Astrocyte of the hippocampus (primary cell): ENCODE measurements around the gene LEKR1.
A peak's percentile ranks its signal among the peaks of the same experiment; 100 is the strongest.
"Not testable (repeated sequence)": the region's sequence is repeated elsewhere in the genome, so short reads cannot be mapped to it uniquely, and the experiment has no call there.

Experiments
- DNase-seq: peaks from one replicate; pipeline ENCODE4 v3.0.0; 2011; ENCODE audit warnings: low read depth, low spot score

Gene LEKR1

DNA sequence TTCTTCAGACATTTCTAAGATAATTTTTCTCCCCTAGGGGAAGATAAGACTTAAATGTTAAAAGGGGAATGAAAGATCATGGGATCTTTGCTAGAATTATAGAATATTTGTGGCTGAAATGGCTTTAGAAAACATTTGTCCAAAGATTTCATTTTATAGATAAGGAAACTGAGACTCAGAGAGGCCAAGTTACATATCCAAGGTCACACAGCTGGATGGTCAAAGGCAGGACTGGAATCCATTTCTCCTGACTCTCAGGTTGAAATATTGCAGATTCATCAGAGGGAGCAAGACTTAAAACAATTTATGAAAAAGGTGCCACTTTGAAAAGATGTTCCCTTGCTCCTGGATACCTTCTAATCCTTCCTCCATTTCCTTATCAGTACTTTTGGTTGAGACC lies 19.5 kb upstream of the LEKR1 start:
- no peak for DNase-seq

DNA sequence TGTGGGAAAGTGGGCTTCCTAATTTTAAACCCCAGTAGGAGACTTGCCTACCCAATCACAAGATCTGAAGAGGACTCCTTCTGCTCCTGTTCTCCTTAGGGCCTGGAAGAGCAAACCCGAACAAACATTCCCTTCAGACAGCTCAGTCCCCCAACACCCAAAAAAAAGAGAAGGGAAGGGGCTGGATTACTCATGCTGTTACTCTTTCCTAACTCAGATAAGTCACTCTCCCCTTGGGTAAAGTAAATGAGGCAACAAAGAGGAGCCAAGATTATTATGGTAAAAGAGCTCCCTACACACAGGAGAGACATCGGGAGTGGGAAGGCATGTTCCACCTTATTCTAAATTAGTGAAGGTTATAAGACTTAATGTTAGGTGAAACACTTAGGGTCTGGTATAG lies 18.1 kb upstream of the LEKR1 start:
- DNase-seq, result no peak

DNA sequence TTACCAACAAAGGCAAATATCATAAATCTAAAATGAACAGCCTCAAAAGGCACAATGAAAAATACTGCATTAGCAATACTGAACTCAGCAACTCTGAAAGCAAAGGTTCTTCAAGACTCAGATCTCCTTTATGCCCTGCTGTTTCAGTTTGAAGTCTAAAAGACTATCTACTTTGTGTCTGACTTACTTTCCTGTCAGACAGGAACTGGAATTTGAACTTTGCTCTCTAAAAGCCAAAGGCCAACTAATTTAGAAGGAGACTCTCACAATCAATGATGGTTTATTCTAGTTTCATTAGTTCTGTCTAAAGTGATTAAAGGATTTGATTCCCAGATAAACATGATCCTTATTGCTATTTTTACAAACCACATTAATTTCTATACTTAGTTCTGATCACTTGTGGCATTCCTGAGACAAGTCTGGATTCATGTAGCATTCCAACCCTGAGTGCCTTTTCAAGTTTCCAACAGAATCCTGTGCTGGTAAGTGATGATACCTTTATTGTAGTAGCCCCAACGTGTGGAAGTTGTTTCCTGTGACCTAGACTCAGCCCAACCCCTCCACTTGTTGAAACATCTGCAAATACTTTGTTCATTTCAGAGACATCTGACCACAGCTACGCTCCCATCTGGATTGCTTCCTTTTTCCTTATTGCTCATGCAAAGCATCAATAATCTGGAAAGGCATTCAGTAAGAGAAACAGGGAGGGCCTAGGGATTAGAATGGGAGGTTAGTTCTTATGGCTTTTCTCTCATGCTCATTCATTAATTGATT lies 14.9 kb upstream of the LEKR1 start:
- DNase-seq, result no peak

DNA sequence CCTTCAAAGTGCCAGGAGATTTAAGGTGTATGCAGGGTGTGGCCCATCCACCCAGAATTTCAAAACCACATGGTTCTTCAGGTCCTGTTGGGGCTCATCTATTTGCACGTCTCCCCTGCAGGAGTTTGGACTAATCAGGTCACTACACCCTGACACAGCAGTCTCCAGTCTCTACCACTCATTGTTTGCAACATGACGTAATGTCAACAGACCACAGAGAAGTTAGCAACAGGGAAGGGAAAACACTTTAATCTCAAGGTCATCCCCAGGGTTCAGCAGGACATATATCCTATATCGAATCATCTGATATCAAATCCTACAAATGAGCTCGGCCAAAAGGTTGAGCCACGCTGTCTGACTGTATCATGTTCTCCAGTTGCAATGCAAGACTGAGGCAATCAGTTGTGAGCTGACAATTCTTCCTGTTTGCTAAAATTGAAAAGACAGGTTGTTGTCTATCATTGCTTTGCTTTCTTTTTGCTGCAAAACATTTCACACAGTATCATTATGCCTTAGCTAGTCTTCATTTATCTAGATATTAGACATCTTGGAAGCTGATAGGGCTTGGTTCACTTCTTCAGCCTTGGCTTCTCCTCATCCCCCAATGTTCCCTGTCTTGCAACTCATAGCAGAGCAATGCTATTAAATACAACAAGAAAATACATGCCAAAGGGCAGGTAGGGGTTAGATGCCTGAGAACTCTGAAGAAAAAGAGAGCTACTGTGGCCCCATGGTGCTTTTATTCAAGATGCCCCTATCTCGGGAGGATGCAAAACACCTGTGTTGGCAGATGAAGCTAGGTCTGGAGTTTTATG lies 13.4 kb upstream of the LEKR1 start:
- no peak for DNase-seq

DNA sequence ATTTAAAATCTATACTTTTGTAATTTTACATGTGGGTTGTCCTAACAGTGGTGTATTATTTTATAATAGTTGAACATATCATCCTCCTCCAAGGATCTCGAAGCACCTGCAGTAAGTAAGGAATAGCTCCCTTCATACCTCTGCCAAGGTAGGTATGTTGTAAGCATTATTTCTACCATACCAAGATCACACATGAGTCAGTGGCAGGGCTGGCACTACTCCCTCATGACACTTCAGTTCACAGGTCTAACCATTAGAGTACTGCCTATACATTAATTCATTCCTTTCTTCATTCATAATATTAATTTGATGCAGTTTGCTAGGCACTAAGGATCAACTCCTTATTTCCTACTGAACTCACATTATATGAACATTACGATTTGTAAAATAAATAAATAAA lies 11.9 kb upstream of the LEKR1 start:
- DNase-seq, result no peak

DNA sequence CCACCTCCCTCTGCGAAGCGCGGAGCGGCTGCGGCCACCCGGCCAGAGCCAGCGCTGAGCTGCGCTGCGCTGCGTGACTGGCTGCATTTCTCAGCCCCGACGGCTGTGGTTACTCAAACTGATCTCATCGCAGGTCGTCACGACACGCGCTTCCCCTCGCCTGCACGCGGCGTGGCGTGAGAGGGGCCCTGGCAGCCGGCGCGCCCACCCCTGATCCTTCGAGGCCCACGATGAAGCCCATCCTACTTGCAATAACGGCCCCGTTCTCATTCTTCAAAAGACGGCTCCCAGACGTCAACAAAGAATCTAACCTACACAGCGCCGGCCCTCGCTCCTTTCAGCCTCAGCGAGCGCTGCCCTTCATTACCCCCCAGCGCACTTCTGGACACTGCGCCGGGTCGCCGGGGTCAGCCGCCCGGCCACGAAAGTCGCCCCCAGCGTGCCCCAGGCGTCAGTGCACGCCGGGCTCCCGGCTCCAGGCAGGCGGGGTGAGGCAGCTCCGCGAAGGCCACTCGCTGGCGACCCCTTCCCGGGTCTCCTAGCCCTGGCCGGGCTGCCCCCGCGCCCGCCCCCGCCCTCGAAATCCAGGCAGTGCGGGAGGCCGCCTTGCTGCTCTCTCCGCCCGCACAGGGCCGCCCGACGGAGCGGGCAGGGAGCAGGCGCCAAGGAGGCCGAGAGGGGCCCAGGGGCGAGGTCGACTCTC lies 9.9 kb upstream of the LEKR1 start:
- peak; percentile 78 for DNase-seq

DNA sequence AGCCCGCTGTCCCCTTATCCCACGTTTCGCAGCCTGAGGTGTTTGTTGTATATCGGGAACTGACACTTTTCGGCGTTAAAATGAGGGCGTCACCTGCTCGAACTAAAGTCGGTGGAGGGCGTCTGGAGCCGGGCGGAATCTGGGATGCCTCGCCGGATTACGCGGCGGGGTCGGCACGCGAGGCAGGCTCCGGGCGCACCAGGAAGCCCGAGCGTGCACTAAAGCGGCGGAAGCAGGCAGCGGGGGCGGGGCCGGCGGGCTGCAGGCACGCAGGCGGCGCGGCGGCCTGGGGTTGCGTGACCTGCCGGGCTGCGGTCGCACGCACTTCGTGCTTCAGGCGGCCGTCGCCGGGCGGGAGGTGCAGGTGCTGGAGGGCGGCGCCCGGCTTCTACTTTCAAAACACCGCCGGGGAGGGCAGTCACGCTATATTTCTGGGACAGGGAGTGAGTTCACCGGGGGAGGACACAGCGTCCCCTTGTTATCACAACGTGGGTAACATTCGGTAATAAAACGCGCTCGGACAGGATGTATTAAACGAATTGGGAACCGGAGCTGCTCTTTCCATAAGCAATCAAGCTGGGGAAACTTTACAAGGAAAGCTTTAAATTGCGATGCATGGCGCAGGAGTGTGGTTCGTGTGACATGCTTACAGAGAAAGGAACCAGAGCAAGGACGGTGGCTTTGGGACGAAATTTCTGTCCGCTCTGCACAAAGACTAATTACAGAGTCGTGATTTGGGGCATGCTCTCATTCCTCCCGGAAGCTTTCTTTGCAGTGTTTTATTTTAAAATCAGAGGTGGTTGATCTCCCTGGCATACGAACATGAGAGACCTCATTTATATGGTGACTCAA lies 9.1 kb upstream of the LEKR1 start:
- DNase-seq, result peak; percentile 95

DNA sequence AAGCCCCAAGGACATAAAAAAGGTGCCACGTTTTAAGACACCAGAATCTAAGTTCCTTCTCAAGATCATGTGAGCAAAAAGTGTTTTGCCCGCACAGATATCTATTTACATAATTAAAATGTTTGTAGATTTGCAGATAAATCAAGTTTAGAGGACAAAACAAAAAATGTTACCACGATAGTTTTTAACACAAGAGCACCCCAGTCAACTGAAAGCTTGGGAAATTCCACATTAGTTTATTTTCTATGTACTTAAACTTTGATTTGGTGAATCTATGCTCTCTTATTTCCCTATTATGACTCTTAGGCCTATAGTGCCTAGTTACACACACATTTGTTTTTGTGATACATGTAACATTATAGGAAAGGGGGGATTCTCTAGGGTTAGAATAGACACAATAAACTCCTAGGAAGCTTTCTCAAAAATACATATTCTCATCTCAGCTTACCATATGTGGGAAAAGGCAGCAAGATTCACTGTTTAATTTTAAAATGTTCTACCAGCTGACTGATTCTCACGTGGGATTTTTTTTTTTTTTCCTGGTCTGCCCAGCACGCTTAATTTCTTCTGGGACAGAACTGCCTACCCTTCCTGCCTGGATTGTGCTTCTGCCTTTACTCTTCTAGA lies 8.4 kb upstream of the LEKR1 start:
- DNase-seq, result no peak

DNA sequence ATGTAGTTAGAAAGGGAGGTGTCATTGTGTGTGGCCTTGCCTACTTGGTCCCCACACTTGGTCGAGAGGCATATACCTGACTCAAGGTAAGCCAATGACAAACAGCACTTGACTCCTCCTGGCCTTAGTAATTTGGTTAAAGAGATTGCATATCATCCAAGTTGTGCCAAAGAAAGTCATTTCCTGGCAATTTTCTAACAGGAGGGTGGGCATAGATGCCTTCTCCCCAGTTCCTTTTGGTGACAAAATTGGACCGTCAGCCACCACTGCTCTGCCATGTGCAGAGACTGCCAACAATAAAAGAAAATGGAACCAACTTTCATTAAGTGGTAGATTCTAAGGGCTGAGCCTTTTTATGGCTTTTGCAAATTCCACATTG lies 7.9 kb upstream of the LEKR1 start:
- peak; percentile 16 for DNase-seq

DNA sequence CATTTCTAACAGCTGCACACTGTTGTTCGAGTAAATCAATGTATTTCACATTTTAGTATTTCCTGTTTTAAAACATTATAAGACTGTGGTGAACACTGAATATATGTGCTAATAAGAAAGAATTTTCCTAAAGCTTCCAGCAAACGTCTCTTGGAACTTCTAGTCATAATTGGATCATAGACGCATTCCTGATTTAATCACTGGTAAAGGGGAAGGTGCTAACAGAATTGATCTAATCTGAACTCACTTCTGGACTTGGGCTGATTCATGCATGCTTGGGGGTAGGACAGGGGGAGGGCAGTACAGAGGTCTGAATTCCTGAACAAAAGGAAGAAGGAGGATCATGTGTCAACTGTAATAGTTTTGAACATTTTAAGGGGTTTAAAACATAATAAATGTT lies 7.3 kb upstream of the LEKR1 start:
- DNase-seq, result peak; percentile 74

DNA sequence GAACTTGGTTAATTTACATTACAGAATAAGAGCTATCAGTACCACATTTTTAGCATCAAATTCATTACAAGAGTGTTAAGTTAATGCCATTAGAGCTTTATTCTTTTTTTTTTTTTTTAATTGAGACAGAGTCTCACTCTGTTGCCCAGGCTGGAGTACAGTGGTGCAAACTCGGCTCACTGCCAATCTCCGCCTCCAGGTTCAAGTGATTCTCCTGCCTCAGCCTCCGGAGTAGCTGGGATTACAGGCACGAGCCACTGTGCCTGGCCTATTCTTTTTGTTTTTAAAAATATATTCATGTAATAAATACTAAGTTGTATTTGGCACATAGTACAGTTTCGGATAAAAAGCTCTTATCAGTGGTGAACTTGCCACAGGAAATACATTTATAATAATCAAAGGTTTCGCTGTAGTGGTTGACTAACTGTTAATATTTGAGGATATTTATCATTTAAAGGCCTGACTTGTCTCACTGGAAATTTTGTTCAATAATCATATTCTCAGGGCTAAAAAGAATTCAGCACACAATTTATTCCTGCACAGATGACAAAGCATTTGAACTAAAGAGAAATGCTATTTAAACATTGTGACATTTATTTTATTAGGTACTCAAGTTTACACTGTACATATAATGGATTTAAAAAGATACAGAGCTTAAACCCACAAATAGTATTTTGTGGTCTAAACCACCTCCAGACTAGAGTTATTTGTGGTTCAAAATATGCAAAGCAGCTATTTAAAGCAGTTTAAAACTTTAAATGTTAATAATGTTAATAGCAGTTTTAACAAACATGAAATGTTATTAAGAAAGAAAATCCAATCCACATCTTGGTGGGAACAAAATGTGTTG lies 6.1 kb upstream of the LEKR1 start:
- peak; percentile 39 for DNase-seq

DNA sequence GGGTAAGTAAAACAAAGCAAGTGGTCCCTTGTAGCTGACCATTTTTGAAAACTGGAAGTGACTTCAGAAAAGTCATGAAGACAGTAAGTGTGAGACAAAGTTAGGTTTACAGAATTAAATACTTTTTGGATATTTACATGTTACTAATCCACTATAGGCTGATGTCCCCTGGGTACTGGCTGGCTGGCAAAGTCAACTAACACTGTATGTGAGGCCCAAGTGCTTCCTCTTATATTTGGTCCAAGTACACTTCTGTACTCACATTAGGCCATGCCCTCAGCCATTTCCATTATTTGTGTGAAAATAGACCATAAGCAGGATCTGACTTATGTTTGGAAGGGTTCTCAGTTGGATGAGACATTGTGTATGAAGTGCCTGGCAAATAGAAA lies 5.5 kb upstream of the LEKR1 start:
- DNase-seq, result peak; percentile 37

DNA sequence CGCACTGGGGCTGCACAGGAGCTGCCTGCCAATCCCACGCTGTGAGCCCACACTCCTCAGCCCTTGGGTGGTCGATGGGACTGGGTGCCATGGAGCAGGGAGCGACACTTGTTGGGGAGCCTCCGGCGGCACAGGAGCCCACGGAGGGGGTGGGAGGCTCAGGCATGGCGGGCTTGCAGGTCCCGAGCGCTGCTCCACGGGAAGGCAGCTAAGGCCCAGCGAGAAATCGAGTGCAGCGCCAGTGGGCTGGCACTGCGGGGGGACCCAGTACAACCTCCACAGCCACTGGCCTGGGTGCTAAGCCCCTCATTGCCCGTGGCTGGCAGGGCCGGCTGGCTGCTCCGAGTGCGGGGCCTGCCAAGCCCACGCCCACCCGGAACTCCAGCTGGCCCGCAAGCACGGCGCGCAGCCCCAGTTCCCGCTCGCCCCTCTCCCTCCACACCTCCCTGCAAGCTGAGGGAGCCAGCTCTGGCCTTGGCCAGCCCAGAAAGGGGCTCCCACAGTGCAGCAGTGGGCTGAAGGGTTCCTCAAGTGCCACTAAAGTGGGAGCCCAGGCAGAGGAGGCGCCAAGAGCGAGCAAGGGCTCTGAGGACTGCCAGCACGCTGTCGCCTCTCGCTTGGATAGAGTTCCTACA lies 3.4 kb upstream of the LEKR1 start:
- DNase-seq, result not testable (repeated sequence)

DNA sequence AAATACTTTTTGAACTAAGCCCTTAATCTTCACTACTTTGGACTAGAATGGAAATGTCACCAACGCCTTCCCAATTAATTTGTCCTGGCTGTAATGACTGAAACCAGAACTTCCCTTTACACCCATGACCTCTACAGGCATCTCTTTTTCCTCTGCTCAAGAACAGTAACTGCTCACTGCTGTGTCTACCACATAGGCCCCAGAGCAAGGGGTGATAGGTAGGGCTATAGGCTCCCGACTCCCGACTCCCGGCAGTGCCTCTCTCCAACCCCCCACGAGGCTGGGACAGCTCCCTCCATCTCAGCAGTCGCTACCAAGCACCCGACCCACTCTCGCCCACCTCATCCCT lies 384 bp upstream of the LEKR1 start:
- no peak for DNase-seq

DNA sequence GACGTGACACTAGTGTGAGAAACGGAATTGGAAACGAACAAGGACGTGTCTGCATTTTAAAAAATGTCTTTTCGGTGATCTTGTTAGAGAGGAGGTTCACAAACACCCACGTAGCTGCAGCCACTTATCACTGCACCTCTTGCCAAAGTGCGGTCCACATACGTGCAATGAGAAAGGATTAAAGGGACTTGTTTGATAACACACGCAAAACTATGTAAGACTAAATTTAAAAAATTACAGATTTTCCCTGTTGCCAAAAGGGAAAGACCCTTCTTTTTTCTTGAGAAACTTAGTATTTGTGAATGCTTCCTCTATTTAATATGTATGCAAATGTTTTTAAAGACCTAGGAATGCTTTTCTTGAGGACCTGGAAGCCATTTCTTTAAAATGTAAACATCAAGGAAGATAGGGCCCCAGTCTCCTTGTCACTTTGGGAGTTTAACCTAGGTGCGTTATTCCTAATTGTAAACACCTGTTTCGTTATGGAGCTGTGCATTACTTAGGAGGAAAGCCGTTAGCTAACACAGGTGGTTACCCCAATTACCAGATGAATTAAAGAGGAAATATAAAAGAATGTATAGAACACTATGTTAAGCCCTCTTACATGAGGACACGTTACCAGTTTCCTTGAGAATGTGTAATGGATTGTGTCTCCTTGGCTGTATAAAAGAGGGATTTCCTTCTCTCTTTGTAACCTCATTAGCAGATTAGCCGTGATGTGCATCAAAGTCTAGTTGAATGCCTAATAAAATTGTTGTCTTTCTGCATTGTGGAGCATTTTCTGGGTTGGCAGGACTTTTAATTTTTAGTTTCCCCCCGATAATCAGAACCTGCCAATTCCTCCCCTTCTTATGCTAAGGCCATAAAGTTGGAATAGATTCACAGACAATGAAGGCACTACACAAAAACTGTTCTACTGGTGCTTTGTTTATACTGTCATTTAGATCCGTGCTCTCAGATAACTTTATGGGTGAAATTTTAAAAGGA lies 1.0 kb downstream of the LEKR1 start:
- no peak for DNase-seq

DNA sequence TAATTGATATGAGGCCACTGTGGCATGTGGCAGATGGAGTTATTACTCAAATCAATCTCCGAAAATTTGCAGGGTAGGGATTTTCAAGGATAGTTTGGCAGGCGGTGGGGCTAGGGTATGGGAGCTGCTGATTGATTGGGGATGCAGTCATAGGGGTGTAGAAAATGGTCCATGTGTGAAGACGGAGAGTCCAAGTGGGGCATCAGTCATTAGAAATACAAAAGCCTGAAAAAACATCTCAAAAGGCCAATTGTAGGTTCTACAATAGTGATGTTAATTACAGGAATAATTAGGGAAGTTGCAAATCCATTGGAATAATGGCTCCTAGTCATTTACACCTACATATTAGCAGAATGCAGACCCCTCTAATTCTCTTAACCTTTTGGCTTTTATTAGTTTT lies 4.9 kb downstream of the LEKR1 start:
- DNase-seq, result no peak

DNA sequence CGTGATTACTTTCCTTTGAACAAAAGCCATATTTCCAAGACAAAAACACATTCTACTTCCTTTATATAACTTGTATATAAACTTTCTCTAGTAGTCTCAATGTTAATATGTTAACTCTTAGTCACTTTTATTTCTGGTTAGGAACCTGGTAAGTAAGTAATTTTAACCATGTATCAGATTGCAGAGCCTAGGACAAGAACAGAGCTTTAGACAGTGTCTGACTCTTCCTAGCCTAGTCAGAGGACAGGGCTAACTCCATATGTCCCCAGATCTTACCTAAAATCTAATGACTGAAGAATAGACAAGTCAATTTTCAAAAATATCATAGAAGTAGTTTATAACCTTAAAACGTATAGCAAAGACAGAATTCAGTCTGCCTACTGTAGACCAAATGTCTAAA lies 8.3 kb downstream of the LEKR1 start:
- DNase-seq, result no peak

DNA sequence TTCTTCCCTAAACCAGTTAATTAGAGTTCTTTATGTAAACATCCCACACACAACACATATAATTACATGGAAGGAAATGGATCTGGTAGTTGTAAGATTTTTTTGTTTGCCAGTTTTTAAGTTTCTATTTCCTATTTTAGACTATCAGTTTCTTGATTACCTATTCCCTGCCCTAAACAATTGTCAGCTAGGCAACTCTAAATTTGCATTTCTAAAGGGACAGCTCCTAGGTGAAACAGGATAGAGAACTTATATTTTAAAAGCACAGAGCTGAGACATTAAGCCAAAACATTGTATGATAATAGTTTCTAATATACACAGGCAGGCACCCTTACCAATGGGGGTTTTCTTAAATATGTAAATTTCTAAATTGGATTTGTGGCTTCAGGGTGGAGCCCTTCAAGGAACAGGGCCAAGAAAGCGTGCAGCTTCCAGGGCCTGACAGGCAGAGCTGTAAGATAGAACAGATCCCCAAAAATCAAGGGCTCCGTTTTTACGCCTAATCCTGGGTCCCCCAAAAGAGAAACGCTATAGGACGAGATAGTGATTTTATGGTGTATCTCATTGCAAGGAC lies 8.9 kb downstream of the LEKR1 start:
- no peak for DNase-seq
